H9 (cell line): ENCODE measurements around the gene CD80. TPM values are rescaled to one million over a fixed set of nuclear protein-coding genes. Genes with fewer than 3 reads are reported as not detected.

Experiments
- DNase-seq: peaks from one replicate; pipeline ENCODE4 v3.0.0-alpha.2; 2017
- H2AFZ ChIP-seq: one replicate; pipeline ENCODE4 v1.6.1; 2013; ENCODE audit warnings: mild to moderate bottlenecking, low read length, control low read depth, moderate library complexity
- H2AK5ac ChIP-seq: 2 replicates; pipeline ENCODE4 v1.6.1; 2013; ENCODE audit warnings: low read length, control low read depth, mixed read lengths; ENCODE audit not compliant: insufficient read length
- H2BK120ac ChIP-seq: one replicate; pipeline ENCODE4 v1.6.1; 2013; ENCODE audit warnings: low read depth, mild to moderate bottlenecking, low read length, control low read depth, inconsistent platforms; ENCODE audit not compliant: poor library complexity, severe bottlenecking
- H2BK12ac ChIP-seq: 2 replicates; pipeline ENCODE4 v1.6.1; 2013; ENCODE audit warnings: low read length, control low read depth, mixed read lengths, low read depth; ENCODE audit not compliant: insufficient read length
- H2BK15ac ChIP-seq: 2 replicates; pipeline ENCODE4 v1.6.1; 2013; ENCODE audit warnings: low read depth, low read length, control low read depth
- H2BK20ac ChIP-seq: one replicate; pipeline ENCODE4 v1.6.1; 2013; ENCODE audit warnings: low read depth, mild to moderate bottlenecking, low read length, control low read depth, inconsistent platforms; ENCODE audit not compliant: poor library complexity, severe bottlenecking
- H2BK5ac ChIP-seq: 2 replicates; pipeline ENCODE4 v1.6.1; 2013; ENCODE audit warnings: low read length, control low read depth, mixed read lengths; ENCODE audit not compliant: insufficient read length
- H3K14ac ChIP-seq: 2 replicates; pipeline ENCODE4 v1.6.1; 2013; ENCODE audit warnings: low read length, control low read depth; ENCODE audit not compliant: insufficient read depth
- H3K18ac ChIP-seq: 2 replicates; pipeline ENCODE4 v1.6.1; 2013; ENCODE audit warnings: low read depth, mild to moderate bottlenecking, mixed read lengths, low read length, control low read depth; ENCODE audit not compliant: insufficient read length
- H3K23ac ChIP-seq: 2 replicates; pipeline ENCODE4 v1.6.1; 2013; ENCODE audit warnings: low read length, control low read depth, mixed read lengths, low read depth; ENCODE audit not compliant: insufficient read length
- H3K23me2 ChIP-seq: 2 replicates; pipeline ENCODE4 v1.6.1; 2013; ENCODE audit warnings: low read depth, mild to moderate bottlenecking, mixed read lengths, low read length, control low read depth; ENCODE audit not compliant: insufficient read length, poor library complexity, severe bottlenecking
- H3K27ac ChIP-seq: 2 replicates; pipeline ENCODE4 v1.5.1; 2013; ENCODE audit warnings: low read length, control low read depth, mixed read lengths, low read depth; ENCODE audit not compliant: insufficient read length
- H3K27me3 ChIP-seq: 2 replicates; pipeline ENCODE4 v1.6.1; 2013; ENCODE audit warnings: low read length, control low read depth, inconsistent platforms; ENCODE audit not compliant: insufficient read depth
- H3K4ac ChIP-seq: 2 replicates; pipeline ENCODE4 v1.6.1; 2013; ENCODE audit warnings: low read depth, mild to moderate bottlenecking, control low read depth, inconsistent platforms, low read length, moderate library complexity
- H3K4me1 ChIP-seq: 2 replicates; pipeline ENCODE4 v1.6.1; 2013; ENCODE audit warnings: low read length, control low read depth, inconsistent platforms; ENCODE audit not compliant: insufficient read depth
- H3K4me2 ChIP-seq: 2 replicates; pipeline ENCODE4 v1.6.1; 2013; ENCODE audit warnings: low read length, control low read depth, mixed read lengths; ENCODE audit not compliant: insufficient read length, insufficient read depth
- H3K56ac ChIP-seq: 2 replicates; pipeline ENCODE4 v1.6.1; 2013; ENCODE audit warnings: low read depth, mild to moderate bottlenecking, mixed read lengths, low read length, control low read depth; ENCODE audit not compliant: insufficient read length
- H3K79me1 ChIP-seq: 2 replicates; pipeline ENCODE4 v1.6.1; 2013; ENCODE audit warnings: low read depth, mild to moderate bottlenecking, moderate library complexity, low read length, control low read depth, inconsistent platforms; ENCODE audit not compliant: insufficient read depth, poor library complexity, severe bottlenecking
- H3K79me2 ChIP-seq: 2 replicates; pipeline ENCODE4 v1.6.1; 2013; ENCODE audit warnings: low read length, control low read depth, inconsistent platforms; ENCODE audit not compliant: insufficient read depth
- H3K9ac ChIP-seq: 2 replicates; pipeline ENCODE4 v1.6.1; 2013; ENCODE audit warnings: low read length, control low read depth, mixed read lengths; ENCODE audit not compliant: insufficient read length; ENCODE audit errors: extremely low read depth
- H3K9me3 ChIP-seq: one replicate; pipeline ENCODE4 v1.6.1; 2013; ENCODE audit warnings: low read depth, low read length, inconsistent platforms; ENCODE audit not compliant: control insufficient read depth
- H3T11ph ChIP-seq: one replicate; pipeline ENCODE4 v1.6.1; 2013; ENCODE audit warnings: mild to moderate bottlenecking, low read length, control low read depth, inconsistent platforms
- H4K20me1 ChIP-seq: one replicate; pipeline ENCODE4 v1.6.1; 2013; ENCODE audit not compliant: control insufficient read depth, insufficient read length, insufficient read depth
- H4K5ac ChIP-seq: 2 replicates; pipeline ENCODE4 v1.6.1; 2013; ENCODE audit warnings: low read depth, mild to moderate bottlenecking, mixed read lengths, low read length, control low read depth; ENCODE audit not compliant: insufficient read length
- H4K8ac ChIP-seq: replicated peaks from 2 replicates; pipeline ENCODE4 v1.6.1; 2013; ENCODE audit warnings: low read length, control low read depth, mixed read lengths, low read depth; ENCODE audit not compliant: insufficient read length
- H4K91ac ChIP-seq: 2 replicates; pipeline ENCODE4 v1.6.1; 2013; ENCODE audit warnings: low read depth, mild to moderate bottlenecking, moderate library complexity, mixed read lengths, low read length, control low read depth; ENCODE audit not compliant: insufficient read length
- H3K27ac Mint-ChIP-seq, 3 experiments: 2 replicates in 2 of 3; 3 replicates in 1 of 3; pipeline ENCODE4 v1.8.0; 2020 to 2021; ENCODE audit warnings: mixed read lengths in 3 of 3, mild to moderate bottlenecking in 1 of 3, moderate library complexity in 1 of 3
- H3K27me3 Mint-ChIP-seq: 2 replicates; pipeline ENCODE4 v1.8.0; 2021; ENCODE audit warnings: low read depth, mild to moderate bottlenecking, moderate library complexity, mixed read lengths
- H3K36me3 Mint-ChIP-seq, 3 experiments: 2 replicates in 2 of 3; 3 replicates in 1 of 3; pipeline ENCODE4 v1.8.0; 2020 to 2021; ENCODE audit warnings: low read depth in 3 of 3, mixed read lengths in 3 of 3; ENCODE audit not compliant: insufficient read depth in 1 of 3
- H3K4me1 Mint-ChIP-seq, 2 experiments: 2 replicates each; pipeline ENCODE4 v1.8.0; 2020; ENCODE audit warnings: mixed read lengths in 2 of 2
- H3K4me3 Mint-ChIP-seq, 2 experiments: 2 replicates in 1 of 2; 3 replicates in 1 of 2; pipeline ENCODE4 v1.8.0; 2020 to 2021; ENCODE audit warnings: mild to moderate bottlenecking in 2 of 2, mixed read lengths in 2 of 2, moderate library complexity in 1 of 2
- H3K9me3 Mint-ChIP-seq, 2 experiments: 2 replicates in 1 of 2; 3 replicates in 1 of 2; pipeline ENCODE4 v1.8.0; 2020; ENCODE audit warnings: mild to moderate bottlenecking in 2 of 2, mixed read lengths in 2 of 2, moderate library complexity in 1 of 2
- WGBS: extraction: QIAGEN DNeasy Blood & Tissue Kit; methylation state at CpG from one replicate; pipeline ENCODE4 v1.1.7; 2013; ENCODE audit warnings: missing lambda C conversion rate, low lambda C conversion rate, mixed read lengths; ENCODE audit not compliant: insufficient read length; ENCODE audit errors: extremely low coverage; 5-methylcytosine and 5-hydroxymethylcytosine counted together
- total RNA-seq: library from RNA; stranded (reverse); gene quantifications from 2 replicates; pipeline ENCODE4 v1.2.1, GENCODE V29; 2021
- TF ChIP-seq, protein P1 (sequence below): fragments of 200-600 bp; sonication (generic); conservative IDR thresholded peaks from 3 replicates; pipeline ENCODE4 v1.8.0; 2021; ENCODE audit warnings: antibody characterized with exemption, mild to moderate bottlenecking

CD80 gene
- total RNA-seq, 1 experiment from 2014 or later = not detected

DNA sequence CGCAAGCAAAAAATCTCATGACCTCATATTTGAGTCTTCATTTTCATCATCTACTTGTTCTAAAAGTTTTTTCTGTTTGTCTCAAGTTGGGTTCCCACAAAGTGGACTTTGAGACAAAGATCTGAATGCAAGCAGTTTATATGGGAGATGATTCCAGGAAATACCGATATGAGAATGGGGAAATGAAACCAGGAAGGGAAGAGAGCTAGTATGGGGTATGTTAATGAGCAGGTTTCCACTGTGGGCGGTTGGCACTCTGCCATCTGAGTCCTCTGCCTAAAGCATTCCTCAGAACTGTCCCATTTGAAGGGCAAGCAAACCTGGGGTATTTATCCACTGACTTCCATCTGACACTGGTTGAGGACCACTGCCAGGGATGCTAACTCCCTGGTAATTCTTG lies 28.7 kb upstream of the CD80 start:
- Histone ChIP-seq H3K56ac (no peak overlapping the region), H3T11ph (no peak overlapping the region), H3K23ac (no peak overlapping the region), H3K4me2 (no peak overlapping the region), H4K5ac (no peak overlapping the region), H2BK5ac (no peak overlapping the region), H2AK5ac (no peak overlapping the region), H3K79me2 (no peaks in the 10 kb centered on the region), H2BK12ac (no peak overlapping the region), H3K9me3 (no peaks in the 10 kb centered on the region), H3K27ac (no peak overlapping the region), H3K27me3 (no peaks in the 10 kb centered on the region), H2BK120ac (no peak overlapping the region), H2BK15ac (no peak overlapping the region), H2BK20ac (no peak overlapping the region), H3K4me1 (no peaks in the 10 kb centered on the region; the same call in 1 of the 2 replicates), H4K91ac (no peak overlapping the region), H4K20me1 (no peaks in the 10 kb centered on the region), H2AFZ (no peak overlapping the region), H3K79me1 (no peaks in the 10 kb centered on the region), H3K4ac (no peak overlapping the region), H3K18ac (no peak overlapping the region), H4K8ac (no peak overlapping the region), H3K9ac (no peak overlapping the region), H3K23me2 (no peaks in the 10 kb centered on the region), H3K14ac (no peak overlapping the region)
- H3K27ac Mint-ChIP-seq = no peak overlapping the region
- no peak for DNase-seq
- TF ChIP-seq, protein P1, sequence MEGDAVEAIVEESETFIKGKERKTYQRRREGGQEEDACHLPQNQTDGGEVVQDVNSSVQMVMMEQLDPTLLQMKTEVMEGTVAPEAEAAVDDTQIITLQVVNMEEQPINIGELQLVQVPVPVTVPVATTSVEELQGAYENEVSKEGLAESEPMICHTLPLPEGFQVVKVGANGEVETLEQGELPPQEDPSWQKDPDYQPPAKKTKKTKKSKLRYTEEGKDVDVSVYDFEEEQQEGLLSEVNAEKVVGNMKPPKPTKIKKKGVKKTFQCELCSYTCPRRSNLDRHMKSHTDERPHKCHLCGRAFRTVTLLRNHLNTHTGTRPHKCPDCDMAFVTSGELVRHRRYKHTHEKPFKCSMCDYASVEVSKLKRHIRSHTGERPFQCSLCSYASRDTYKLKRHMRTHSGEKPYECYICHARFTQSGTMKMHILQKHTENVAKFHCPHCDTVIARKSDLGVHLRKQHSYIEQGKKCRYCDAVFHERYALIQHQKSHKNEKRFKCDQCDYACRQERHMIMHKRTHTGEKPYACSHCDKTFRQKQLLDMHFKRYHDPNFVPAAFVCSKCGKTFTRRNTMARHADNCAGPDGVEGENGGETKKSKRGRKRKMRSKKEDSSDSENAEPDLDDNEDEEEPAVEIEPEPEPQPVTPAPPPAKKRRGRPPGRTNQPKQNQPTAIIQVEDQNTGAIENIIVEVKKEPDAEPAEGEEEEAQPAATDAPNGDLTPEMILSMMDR = no peak
- H3K4me1 Mint-ChIP-seq = peaks cover 17 to 21% of the 10 kb centered on the region in 2 experiments
- H3K27me3 Mint-ChIP-seq = peaks cover 5% of the 10 kb centered on the region
- no CpG with 5 or more reads among the region's 3 CpGs for WGBS
- peaks cover 6 to 13% of the 10 kb centered on the region in 2 experiments; a peak in 4 of 5 replicates for H3K9me3 Mint-ChIP-seq
- H3K36me3 Mint-ChIP-seq = peaks cover 0 to 5% (median 2%) of the 10 kb centered on the region in 3 experiments; a peak in 5 of 7 replicates
- no peak overlapping the region for H3K4me3 Mint-ChIP-seq
